H9 (cell line): Measurements from ENCODE around the gene PLAC1. TPM values are rescaled to one million over a fixed set of nuclear protein-coding genes. Genes with fewer than 3 reads are reported as not detected.

Experiments
- DNase-seq: peaks from one replicate; pipeline ENCODE4 v3.0.0-alpha.2; 2017
- H2AFZ ChIP-seq: one replicate; pipeline ENCODE4 v1.6.1; 2013; ENCODE audit warnings: mild to moderate bottlenecking, low read length, control low read depth, moderate library complexity
- H2AK5ac ChIP-seq: 2 replicates; pipeline ENCODE4 v1.6.1; 2013; ENCODE audit warnings: low read length, control low read depth, mixed read lengths; ENCODE audit not compliant: insufficient read length
- H2BK120ac ChIP-seq: one replicate; pipeline ENCODE4 v1.6.1; 2013; ENCODE audit warnings: low read depth, mild to moderate bottlenecking, low read length, control low read depth, inconsistent platforms; ENCODE audit not compliant: poor library complexity, severe bottlenecking
- H2BK12ac ChIP-seq: 2 replicates; pipeline ENCODE4 v1.6.1; 2013; ENCODE audit warnings: low read length, control low read depth, mixed read lengths, low read depth; ENCODE audit not compliant: insufficient read length
- H2BK15ac ChIP-seq: 2 replicates; pipeline ENCODE4 v1.6.1; 2013; ENCODE audit warnings: low read depth, low read length, control low read depth
- H2BK20ac ChIP-seq: one replicate; pipeline ENCODE4 v1.6.1; 2013; ENCODE audit warnings: low read depth, mild to moderate bottlenecking, low read length, control low read depth, inconsistent platforms; ENCODE audit not compliant: poor library complexity, severe bottlenecking
- H2BK5ac ChIP-seq: 2 replicates; pipeline ENCODE4 v1.6.1; 2013; ENCODE audit warnings: low read length, control low read depth, mixed read lengths; ENCODE audit not compliant: insufficient read length
- H3K14ac ChIP-seq: 2 replicates; pipeline ENCODE4 v1.6.1; 2013; ENCODE audit warnings: low read length, control low read depth; ENCODE audit not compliant: insufficient read depth
- H3K18ac ChIP-seq: 2 replicates; pipeline ENCODE4 v1.6.1; 2013; ENCODE audit warnings: low read depth, mild to moderate bottlenecking, mixed read lengths, low read length, control low read depth; ENCODE audit not compliant: insufficient read length
- H3K23ac ChIP-seq: 2 replicates; pipeline ENCODE4 v1.6.1; 2013; ENCODE audit warnings: low read length, control low read depth, mixed read lengths, low read depth; ENCODE audit not compliant: insufficient read length
- H3K23me2 ChIP-seq: 2 replicates; pipeline ENCODE4 v1.6.1; 2013; ENCODE audit warnings: low read depth, mild to moderate bottlenecking, mixed read lengths, low read length, control low read depth; ENCODE audit not compliant: insufficient read length, poor library complexity, severe bottlenecking
- H3K27ac ChIP-seq: 2 replicates; pipeline ENCODE4 v1.5.1; 2013; ENCODE audit warnings: low read length, control low read depth, mixed read lengths, low read depth; ENCODE audit not compliant: insufficient read length
- H3K27me3 ChIP-seq: 2 replicates; pipeline ENCODE4 v1.6.1; 2013; ENCODE audit warnings: low read length, control low read depth, inconsistent platforms; ENCODE audit not compliant: insufficient read depth
- H3K4ac ChIP-seq: 2 replicates; pipeline ENCODE4 v1.6.1; 2013; ENCODE audit warnings: low read depth, mild to moderate bottlenecking, control low read depth, inconsistent platforms, low read length, moderate library complexity
- H3K4me1 ChIP-seq: 2 replicates; pipeline ENCODE4 v1.6.1; 2013; ENCODE audit warnings: low read length, control low read depth, inconsistent platforms; ENCODE audit not compliant: insufficient read depth
- H3K4me2 ChIP-seq: 2 replicates; pipeline ENCODE4 v1.6.1; 2013; ENCODE audit warnings: low read length, control low read depth, mixed read lengths; ENCODE audit not compliant: insufficient read length, insufficient read depth
- H3K56ac ChIP-seq: 2 replicates; pipeline ENCODE4 v1.6.1; 2013; ENCODE audit warnings: low read depth, mild to moderate bottlenecking, mixed read lengths, low read length, control low read depth; ENCODE audit not compliant: insufficient read length
- H3K79me1 ChIP-seq: 2 replicates; pipeline ENCODE4 v1.6.1; 2013; ENCODE audit warnings: low read depth, mild to moderate bottlenecking, moderate library complexity, low read length, control low read depth, inconsistent platforms; ENCODE audit not compliant: insufficient read depth, poor library complexity, severe bottlenecking
- H3K79me2 ChIP-seq: 2 replicates; pipeline ENCODE4 v1.6.1; 2013; ENCODE audit warnings: low read length, control low read depth, inconsistent platforms; ENCODE audit not compliant: insufficient read depth
- H3K9ac ChIP-seq: 2 replicates; pipeline ENCODE4 v1.6.1; 2013; ENCODE audit warnings: low read length, control low read depth, mixed read lengths; ENCODE audit not compliant: insufficient read length; ENCODE audit errors: extremely low read depth
- H3K9me3 ChIP-seq: one replicate; pipeline ENCODE4 v1.6.1; 2013; ENCODE audit warnings: low read depth, low read length, inconsistent platforms; ENCODE audit not compliant: control insufficient read depth
- H3T11ph ChIP-seq: one replicate; pipeline ENCODE4 v1.6.1; 2013; ENCODE audit warnings: mild to moderate bottlenecking, low read length, control low read depth, inconsistent platforms
- H4K20me1 ChIP-seq: one replicate; pipeline ENCODE4 v1.6.1; 2013; ENCODE audit not compliant: control insufficient read depth, insufficient read length, insufficient read depth
- H4K5ac ChIP-seq: 2 replicates; pipeline ENCODE4 v1.6.1; 2013; ENCODE audit warnings: low read depth, mild to moderate bottlenecking, mixed read lengths, low read length, control low read depth; ENCODE audit not compliant: insufficient read length
- H4K8ac ChIP-seq: replicated peaks from 2 replicates; pipeline ENCODE4 v1.6.1; 2013; ENCODE audit warnings: low read length, control low read depth, mixed read lengths, low read depth; ENCODE audit not compliant: insufficient read length
- H4K91ac ChIP-seq: 2 replicates; pipeline ENCODE4 v1.6.1; 2013; ENCODE audit warnings: low read depth, mild to moderate bottlenecking, moderate library complexity, mixed read lengths, low read length, control low read depth; ENCODE audit not compliant: insufficient read length
- H3K27ac Mint-ChIP-seq, 3 experiments: 2 replicates in 2 of 3; 3 replicates in 1 of 3; pipeline ENCODE4 v1.8.0; 2020 to 2021; ENCODE audit warnings: mixed read lengths in 3 of 3, mild to moderate bottlenecking in 1 of 3, moderate library complexity in 1 of 3
- H3K27me3 Mint-ChIP-seq: 2 replicates; pipeline ENCODE4 v1.8.0; 2021; ENCODE audit warnings: low read depth, mild to moderate bottlenecking, moderate library complexity, mixed read lengths
- H3K36me3 Mint-ChIP-seq, 3 experiments: 2 replicates in 2 of 3; 3 replicates in 1 of 3; pipeline ENCODE4 v1.8.0; 2020 to 2021; ENCODE audit warnings: low read depth in 3 of 3, mixed read lengths in 3 of 3; ENCODE audit not compliant: insufficient read depth in 1 of 3
- H3K4me1 Mint-ChIP-seq, 2 experiments: 2 replicates each; pipeline ENCODE4 v1.8.0; 2020; ENCODE audit warnings: mixed read lengths in 2 of 2
- H3K4me3 Mint-ChIP-seq, 2 experiments: 2 replicates in 1 of 2; 3 replicates in 1 of 2; pipeline ENCODE4 v1.8.0; 2020 to 2021; ENCODE audit warnings: mild to moderate bottlenecking in 2 of 2, mixed read lengths in 2 of 2, moderate library complexity in 1 of 2
- H3K9me3 Mint-ChIP-seq, 2 experiments: 2 replicates in 1 of 2; 3 replicates in 1 of 2; pipeline ENCODE4 v1.8.0; 2020; ENCODE audit warnings: mild to moderate bottlenecking in 2 of 2, mixed read lengths in 2 of 2, moderate library complexity in 1 of 2
- CTCF ChIP-seq: fragments of 200-600 bp; sonication (generic); conservative IDR thresholded peaks from 3 replicates; pipeline ENCODE4 v1.8.0; 2021; ENCODE audit warnings: antibody characterized with exemption, mild to moderate bottlenecking
- WGBS: extraction: QIAGEN DNeasy Blood & Tissue Kit; methylation state at CpG from one replicate; pipeline ENCODE4 v1.1.7; 2013; ENCODE audit warnings: missing lambda C conversion rate, low lambda C conversion rate, mixed read lengths; ENCODE audit not compliant: insufficient read length; ENCODE audit errors: extremely low coverage; 5-methylcytosine and 5-hydroxymethylcytosine counted together
- total RNA-seq: library from RNA; stranded (reverse); gene quantifications from 2 replicates; pipeline ENCODE4 v1.2.1, GENCODE V29; 2021

The PLAC1 gene
- total RNA-seq, 1 experiment from 2014 or later = 0.68 TPM

GRCh38 chrX:134669378-134670098, 11.3 kb upstream of the PLAC1 start:
- H2AFZ ChIP-seq = no peak overlapping the region
- no peak for DNase-seq
- H3K27me3 Mint-ChIP-seq = no peaks in the 10 kb centered on the region; the same call in 1 of the 2 replicates

More at GRCh38 chrX:134669378-134670098, 11.3 kb upstream of the PLAC1 start:
- Mint-ChIP-seq H3K4me1 (peaks cover 3 to 13% of the 10 kb centered on the region in 2 experiments), H3K9me3 (peaks cover 2 to 64% of the 10 kb centered on the region in 2 experiments; a peak in 3 of 5 replicates), H3K4me3 (no peak overlapping the region), H3K36me3 (no peaks in the 10 kb centered on the region; a peak in 1 of 7 replicates), H3K27ac (no peak overlapping the region)
- Histone ChIP-seq H3K56ac (no peak overlapping the region), H3K9ac (no peak overlapping the region), H3K14ac (no peak overlapping the region), H3K9me3 (no peaks in the 10 kb centered on the region), H3K79me2 (no peaks in the 10 kb centered on the region), H3K4ac (no peak overlapping the region), H3K27me3 (no peaks in the 10 kb centered on the region), H2BK12ac (no peak overlapping the region), H2BK120ac (no peak overlapping the region), H4K8ac (no peak overlapping the region), H4K5ac (no peak overlapping the region), H3T11ph (no peak overlapping the region), H3K18ac (no peak overlapping the region), H2AK5ac (no peak overlapping the region), H3K4me1 (peaks cover 5% of the 10 kb centered on the region; the same call in 1 of the 2 replicates), H4K20me1 (no peaks in the 10 kb centered on the region), H3K23me2 (no peaks in the 10 kb centered on the region), H4K91ac (no peak overlapping the region), H3K4me2 (no peak overlapping the region), H3K79me1 (no peaks in the 10 kb centered on the region), H2BK5ac (no peak overlapping the region), H3K27ac (no peak overlapping the region), H2BK20ac (no peak overlapping the region), H2BK15ac (no peak overlapping the region), H3K23ac (no peak overlapping the region)
- no peak for TF ChIP-seq CTCF
- WGBS = no CpG with 5 or more reads among the region's 14 CpGs
